Caco-2 (cell line): Measurements from ENCODE around the gene DUOX1. TPM values are rescaled to one million over a fixed set of nuclear protein-coding genes. Genes with fewer than 3 reads are reported as not detected.
A peak's percentile ranks its signal among the peaks of the same experiment; 100 is the strongest.

Experiments used
- BruUV-seq: library from RNA; stranded (reverse); fragments of 400-500 nt; replicated peaks from 2 replicates; lab custom pipeline; 2021; lab: Mats Ljungman, UMichigan
- CTCF ChIA-PET: fragments of 300-600 bp; sonication (Branson Sonifier 250); formaldehyde crosslinking; loops from one replicate; lab custom pipeline; 2022; ENCODE audit warnings: antibody characterized with exemption; lab: Charles Lee
- POLR2A ChIA-PET: fragments of 300-600 bp; sonication (Branson Sonifier 250); formaldehyde crosslinking; loops from one replicate; lab custom pipeline; 2022; ENCODE audit warnings: antibody characterized with exemption; lab: Charles Lee
- DNase-seq, 2 experiments: peaks; one replicate each; pipeline versions ENCODE4 v3.0.0 to v3.0.0-alpha.2; 2020 to 2022
- H3K27me3 ChIP-seq: replicated peaks from 2 replicates; pipeline ENCODE4 v1.6.0; 2011; ENCODE audit warnings: low read length; ENCODE audit not compliant: control insufficient read depth, insufficient read depth
- H3K36me3 ChIP-seq: 2 replicates; pipeline ENCODE4 v1.5.1; 2011; ENCODE audit warnings: low read length; ENCODE audit not compliant: control insufficient read depth, insufficient read depth
- H3K4me1 ChIP-seq: fragments of 250-450 bp; sonication (Bioruptor Pico); 2 replicates; pipeline ENCODE4 v1.5.1; 2020; ENCODE audit warnings: mild to moderate bottlenecking
- H3K4me3 ChIP-seq: 2 replicates; pipeline ENCODE4 v1.5.1; 2011; ENCODE audit warnings: low read depth, mild to moderate bottlenecking, control low read depth, low read length
- H3K9me3 ChIP-seq: fragments of 250-450 bp; sonication (Bioruptor Pico); 2 replicates; pipeline ENCODE4 v1.5.1; 2020; ENCODE audit warnings: mild to moderate bottlenecking, moderate library complexity
- H3K27ac Mint-ChIP-seq: one replicate; pipeline ENCODE4 v1.8.0; 2022; ENCODE audit warnings: mixed read lengths; ENCODE audit not compliant: unreplicated experiment
- H3K27me3 Mint-ChIP-seq: one replicate; pipeline ENCODE4 v1.8.0; 2022; ENCODE audit warnings: mixed read lengths; ENCODE audit not compliant: insufficient read depth, unreplicated experiment
- H3K36me3 Mint-ChIP-seq: one replicate; pipeline ENCODE4 v1.8.0; 2022; ENCODE audit warnings: mild to moderate bottlenecking, mixed read lengths; ENCODE audit not compliant: insufficient read depth, unreplicated experiment
- H3K4me1 Mint-ChIP-seq: one replicate; pipeline ENCODE4 v1.8.0; 2022; ENCODE audit warnings: low read depth, mixed read lengths; ENCODE audit not compliant: unreplicated experiment
- H3K4me3 Mint-ChIP-seq: one replicate; pipeline ENCODE4 v1.8.0; 2022; ENCODE audit warnings: mild to moderate bottlenecking, moderate library complexity, mixed read lengths; ENCODE audit not compliant: unreplicated experiment
- H3K9me3 Mint-ChIP-seq: one replicate; pipeline ENCODE4 v1.8.0; 2022; ENCODE audit warnings: mixed read lengths; ENCODE audit not compliant: unreplicated experiment
- intact Hi-C: fragments of 100-400 bp; cut with micrococcal nuclease; formaldehyde crosslinking; loops from one replicate; pipeline ENCODE4 v1.10.0; 2022; ENCODE audit not compliant: unreplicated experiment
- total RNA-seq: library from RNA; stranded (reverse); gene quantifications from 2 replicates; pipeline ENCODE4 v1.2.3, GENCODE V29; 2022
- TF ChIP-seq, protein P1 (sequence below), 2 experiments: fragments of 200-600 bp in 1 of 2; IDR thresholded peaks; 1 replicate in 1 of 2; 2 replicates in 1 of 2; pipeline versions ENCODE4 v1.5.1 to v1.8.0; 2011 to 2022; ENCODE audit warnings: antibody characterized with exemption in 1 of 2, control low read depth in 1 of 2, inconsistent platforms in 1 of 2, low read depth in 1 of 2, low read length in 1 of 2, mild to moderate bottlenecking in 1 of 2, moderate library complexity in 1 of 2; ENCODE audit not compliant: insufficient read depth in 1 of 2, severe bottlenecking in 1 of 2, unreplicated experiment in 1 of 2

The DUOX1 gene
- total RNA-seq, 1 experiment from 2014 or later, result 0.14 TPM

- TF ChIP-seq, protein P1, sequence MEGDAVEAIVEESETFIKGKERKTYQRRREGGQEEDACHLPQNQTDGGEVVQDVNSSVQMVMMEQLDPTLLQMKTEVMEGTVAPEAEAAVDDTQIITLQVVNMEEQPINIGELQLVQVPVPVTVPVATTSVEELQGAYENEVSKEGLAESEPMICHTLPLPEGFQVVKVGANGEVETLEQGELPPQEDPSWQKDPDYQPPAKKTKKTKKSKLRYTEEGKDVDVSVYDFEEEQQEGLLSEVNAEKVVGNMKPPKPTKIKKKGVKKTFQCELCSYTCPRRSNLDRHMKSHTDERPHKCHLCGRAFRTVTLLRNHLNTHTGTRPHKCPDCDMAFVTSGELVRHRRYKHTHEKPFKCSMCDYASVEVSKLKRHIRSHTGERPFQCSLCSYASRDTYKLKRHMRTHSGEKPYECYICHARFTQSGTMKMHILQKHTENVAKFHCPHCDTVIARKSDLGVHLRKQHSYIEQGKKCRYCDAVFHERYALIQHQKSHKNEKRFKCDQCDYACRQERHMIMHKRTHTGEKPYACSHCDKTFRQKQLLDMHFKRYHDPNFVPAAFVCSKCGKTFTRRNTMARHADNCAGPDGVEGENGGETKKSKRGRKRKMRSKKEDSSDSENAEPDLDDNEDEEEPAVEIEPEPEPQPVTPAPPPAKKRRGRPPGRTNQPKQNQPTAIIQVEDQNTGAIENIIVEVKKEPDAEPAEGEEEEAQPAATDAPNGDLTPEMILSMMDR (IDR thresholded peaks at IDR 0.05; ENCODE audit: insufficient read depth in 1 of 2, low read depth in 1 of 2, low read length in 1 of 2, severe bottlenecking in 1 of 2, unreplicated experiment in 1 of 2), result no peak
- no peaks in the 10 kb centered on the region for H3K9me3 Mint-ChIP-seq
- ChIA-PET POLR2A (no interaction called here), CTCF (no interaction called here)
- Histone ChIP-seq H3K4me3 (no peak overlapping the region), H3K27me3 (no peaks in the 10 kb centered on the region), H3K9me3 (no peaks in the 10 kb centered on the region), H3K36me3 (no peaks in the 10 kb centered on the region), H3K4me1 (peaks cover 28% of the 10 kb centered on the region)
- no TSS peak for BruUV-seq
- peaks cover 10% of the 10 kb centered on the region for H3K4me1 Mint-ChIP-seq
- H3K36me3 Mint-ChIP-seq, result no peaks in the 10 kb centered on the region
- no peak overlapping the region for H3K27ac Mint-ChIP-seq
- intact Hi-C loops, result no loop called here
- H3K27me3 Mint-ChIP-seq, result no peaks in the 10 kb centered on the region
- DNase-seq, result no peak
- no peak overlapping the region for H3K4me3 Mint-ChIP-seq
Observed at GRCh38 chr15:45084163-45084562, 45.6 kb upstream of the DUOX1 start.

DNA sequence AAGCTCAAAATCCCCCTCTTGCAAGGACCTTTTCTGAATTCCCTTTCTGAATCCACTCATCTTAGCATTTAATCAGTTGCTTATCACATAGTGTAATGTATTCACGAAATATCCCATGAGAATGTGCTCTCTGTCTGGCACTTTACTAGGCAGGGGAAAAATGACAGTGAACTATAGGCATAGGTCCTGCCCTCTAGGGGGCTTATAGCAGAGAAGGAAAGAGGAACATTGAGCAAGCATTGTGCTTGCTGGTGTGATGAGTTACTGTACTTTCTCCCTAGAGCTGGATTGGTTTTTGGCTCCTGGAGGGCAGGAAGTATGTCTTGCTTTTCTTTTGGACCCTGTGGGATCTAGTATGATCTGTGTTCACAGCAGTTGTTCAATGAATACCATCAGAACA, 42.3 kb upstream of the DUOX1 start:
- Histone ChIP-seq H3K4me1 (peaks cover 54% of the 10 kb centered on the region), H3K36me3 (no peaks in the 10 kb centered on the region), H3K4me3 (no peak overlapping the region), H3K27me3 (no peaks in the 10 kb centered on the region), H3K9me3 (no peaks in the 10 kb centered on the region)
- Mint-ChIP-seq H3K4me3 (no peak overlapping the region), H3K9me3 (no peaks in the 10 kb centered on the region), H3K4me1 (peaks cover 27% of the 10 kb centered on the region), H3K36me3 (no peaks in the 10 kb centered on the region), H3K27me3 (no peaks in the 10 kb centered on the region), H3K27ac (no peak overlapping the region)
- intact Hi-C loops, result no loop called here
- BruUV-seq, result no TSS peak
- ChIA-PET CTCF (interaction anchor here (0.6 to 3.3 kb wide), 2 partner anchors 31 to 76 kb away, joined by 3 to 19 read pairs; no protein-coding TSS in a partner anchor), POLR2A (no interaction called here)
- TF ChIP-seq, protein P1 (IDR thresholded peaks at IDR 0.05; ENCODE audit: insufficient read depth in 1 of 2, low read depth in 1 of 2, low read length in 1 of 2, severe bottlenecking in 1 of 2, unreplicated experiment in 1 of 2), result no peak
- no peak for DNase-seq

GRCh38 chr15:45088801-45089711, 40.7 kb upstream of the DUOX1 start:
- Histone ChIP-seq H3K36me3 (no peaks in the 10 kb centered on the region), H3K27me3 (no peaks in the 10 kb centered on the region), H3K9me3 (no peaks in the 10 kb centered on the region), H3K4me1 (peaks cover 43% of the 10 kb centered on the region), H3K4me3 (no peak overlapping the region)
- POLR2A ChIA-PET, result no interaction called here
- no peaks in the 10 kb centered on the region for H3K36me3 Mint-ChIP-seq
- DNase-seq, result no peak
- H3K4me1 Mint-ChIP-seq, result peaks cover 21% of the 10 kb centered on the region
- intact Hi-C loops, result no loop called here
- TF ChIP-seq, protein P1 (IDR thresholded peaks at IDR 0.05; ENCODE audit: insufficient read depth in 1 of 2, low read depth in 1 of 2, low read length in 1 of 2, severe bottlenecking in 1 of 2, unreplicated experiment in 1 of 2), result no peak
- no peak overlapping the region for H3K4me3 Mint-ChIP-seq
- BruUV-seq, result no TSS peak
- H3K27me3 Mint-ChIP-seq, result no peaks in the 10 kb centered on the region
- peak overlapping the region; percentile 36 for H3K27ac Mint-ChIP-seq
- CTCF ChIA-PET, result interaction anchor here (0.6 to 3.3 kb wide), 3 partner anchors 29 to 1596 kb away, joined by 3 to 19 read pairs (median 3); no protein-coding TSS in a partner anchor
- H3K9me3 Mint-ChIP-seq, result no peaks in the 10 kb centered on the region
